SK-N-SH (cell line): ENCODE results near the gene PPCS. TPM values are rescaled to one million over a fixed set of nuclear protein-coding genes. Genes with fewer than 3 reads are reported as not detected.

ENCODE experiments used
- CTCF ChIA-PET: fragments of 300-600, 350-600 bp; formaldehyde crosslinking; extraction: SDS; loops from one replicate; lab custom pipeline; 2021; lab: Yijun Ruan, JAX
- POLR2A ChIA-PET: fragments of 350-600 bp; sonication (Branson Sonifier 250); formaldehyde crosslinking; extraction: SDS; loops from one replicate; lab custom pipeline; 2020; ENCODE audit warnings: antibody characterized with exemption, inconsistent platforms; lab: Yijun Ruan, JAX
- DNase-seq: peaks from one replicate; pipeline ENCODE4 v3.0.0; 2012
- H2AFZ ChIP-seq: fragments of 200-600 bp; sonication (generic); 2 replicates; pipeline ENCODE4 v1.8.1; 2016; ENCODE audit warnings: antibody characterized with exemption, mild to moderate bottlenecking, low read depth
- H3F3A ChIP-seq: fragments of 200-600 bp; sonication (generic); replicated peaks from 2 replicates; pipeline ENCODE3; 2016; ENCODE audit warnings: antibody characterized with exemption, mild to moderate bottlenecking; ENCODE audit not compliant: insufficient read depth
- H3K27ac ChIP-seq, 2 experiments: fragments of 200-500 bp in 1 of 2; fragments of 200-600 bp in 1 of 2; sonication (Bioruptor generic) in 1 of 2; sonication (generic), shearing (Covaris generic) in 1 of 2; 2 replicates each; pipeline versions ENCODE4 v1.5.1 to v1.6.1; 2014 to 2016; ENCODE audit warnings: low read depth in 2 of 2, inconsistent platforms in 1 of 2, low read length in 1 of 2, mild to moderate bottlenecking in 1 of 2, mixed read lengths in 1 of 2
- H3K27me3 ChIP-seq: fragments of 200-600 bp; sonication (generic), shearing (Covaris generic); 2 replicates; pipeline ENCODE4 v1.6.1; 2016; ENCODE audit warnings: mixed run types; ENCODE audit not compliant: insufficient read depth
- H3K36me3 ChIP-seq, 2 experiments: fragments of 200-500 bp in 1 of 2; fragments of 200-600 bp in 1 of 2; sonication (Bioruptor generic) in 1 of 2; sonication (generic) in 1 of 2; replicated peaks in 1 of 2; 2 replicates each; pipeline versions ENCODE3 to v1.5.1; 2014 to 2016; ENCODE audit warnings: low read length in 1 of 2, mild to moderate bottlenecking in 1 of 2; ENCODE audit not compliant: insufficient read depth in 2 of 2, control insufficient read depth in 1 of 2
- H3K4me1 ChIP-seq, 2 experiments: fragments of 200-500 bp in 1 of 2; fragments of 200-600 bp in 1 of 2; sonication (Bioruptor generic) in 1 of 2; sonication (generic), shearing (Covaris generic) in 1 of 2; 2 replicates each; pipeline versions ENCODE4 v1.5.1 to v1.6.1; 2014 to 2016; ENCODE audit warnings: low read depth in 1 of 2, low read length in 1 of 2, mixed run types in 1 of 2; ENCODE audit not compliant: insufficient read depth in 2 of 2, control insufficient read depth in 1 of 2
- H3K4me2 ChIP-seq: fragments of 200-600 bp; sonication (generic), shearing (Covaris generic); 2 replicates; pipeline ENCODE4 v1.6.1; 2017; ENCODE audit warnings: mixed run types
- H3K4me3 ChIP-seq, 2 experiments: fragments of 200-500 bp in 1 of 2; fragments of 200-600 bp in 1 of 2; sonication (Bioruptor generic) in 1 of 2; sonication (generic), shearing (Covaris generic) in 1 of 2; 2 replicates each; pipeline versions ENCODE4 v1.5.1 to v1.8.1; 2014 to 2016; ENCODE audit warnings: low read depth in 2 of 2, inconsistent platforms in 1 of 2, low read length in 1 of 2, mild to moderate bottlenecking in 1 of 2, mixed read lengths in 1 of 2, moderate library complexity in 1 of 2
- H3K79me2 ChIP-seq: fragments of 200-600 bp; sonication (generic); 2 replicates; pipeline ENCODE4 v1.8.1; 2017; ENCODE audit warnings: mild to moderate bottlenecking; ENCODE audit not compliant: insufficient read depth
- H3K9ac ChIP-seq: fragments of 200-600 bp; sonication (generic); 2 replicates; pipeline ENCODE4 v1.6.1; 2017; ENCODE audit warnings: mixed run types
- H3K9me2 ChIP-seq: fragments of 200-600 bp; sonication (generic); 2 replicates; pipeline ENCODE4 v1.6.1; 2017; ENCODE audit warnings: mixed run types
- H3K9me3 ChIP-seq: fragments of 200-600 bp; sonication (generic); 2 replicates; pipeline ENCODE4 v1.6.1; 2017; ENCODE audit warnings: mixed run types, mild to moderate bottlenecking, moderate library complexity
- H4K20me1 ChIP-seq: fragments of 200-600 bp; sonication (generic); 2 replicates; pipeline ENCODE4 v1.6.1; 2017; ENCODE audit warnings: mild to moderate bottlenecking, mixed run types; ENCODE audit not compliant: insufficient read depth
- CHD2 ChIP-seq: fragments of 150-350 bp; IDR thresholded peaks from 2 replicates; pipeline ENCODE4 v1.6.1; 2018; ENCODE audit warnings: low read length; ENCODE audit not compliant: partially characterized antibody
- ELF1 ChIP-seq: IDR thresholded peaks from 2 replicates; pipeline ENCODE4 v1.4.0; 2012
- EP300 ChIP-seq, 2 experiments: IDR thresholded peaks; 2 replicates each; pipeline versions ENCODE4 v1.4.0 to v1.6.1; 2012; ENCODE audit warnings: borderline replicate concordance in 1 of 2, low read depth in 1 of 2, low read length in 1 of 2
- EZH2phosphoT487 ChIP-seq: fragments of 200-600 bp; sonication (generic); IDR thresholded peaks from 2 replicates; pipeline ENCODE4 v1.6.1; 2017; ENCODE audit warnings: low read depth, mixed run types, mild to moderate bottlenecking, antibody characterized with exemption, moderate library complexity, borderline replicate concordance
- IRF3 ChIP-seq: fragments of 150-350 bp; IDR thresholded peaks from 2 replicates; pipeline ENCODE4 v1.6.1; 2016; ENCODE audit warnings: mild to moderate bottlenecking, low read depth, low read length
- MXI1 ChIP-seq: IDR thresholded peaks from 2 replicates; pipeline ENCODE4 v1.6.1; 2012; ENCODE audit warnings: mild to moderate bottlenecking, low read depth, low read length, improper control_type of control experiment
- NRF1 ChIP-seq: IDR thresholded peaks from 2 replicates; pipeline ENCODE4 v1.6.1; 2012; ENCODE audit warnings: low read depth, mild to moderate bottlenecking, low read length
- PBX3 ChIP-seq: IDR thresholded peaks from 2 replicates; pipeline ENCODE4; 2012
- RCOR1 ChIP-seq: fragments of 150-350 bp; IDR thresholded peaks from 2 replicates; pipeline ENCODE4 v1.6.1; 2017; ENCODE audit warnings: antibody characterized with exemption, low read length
- REST ChIP-seq: IDR thresholded peaks from 2 replicates; pipeline ENCODE4 v1.6.1; 2012; ENCODE audit warnings: mild to moderate bottlenecking, low read depth, low read length, moderate library complexity
- RFX5 ChIP-seq: IDR thresholded peaks from 2 replicates; pipeline ENCODE4 v1.6.1; 2012; ENCODE audit warnings: mild to moderate bottlenecking, improper control_type of control experiment, low read length
- RXRA ChIP-seq: IDR thresholded peaks from 2 replicates; pipeline ENCODE4 v1.4.0; 2012; ENCODE audit warnings: low read depth, mild to moderate bottlenecking, borderline replicate concordance
- SIN3A ChIP-seq: IDR thresholded peaks from 2 replicates; pipeline ENCODE4 v1.6.1; 2012; ENCODE audit warnings: low read depth, mild to moderate bottlenecking, low read length, moderate library complexity, borderline replicate concordance
- TCF12 ChIP-seq: IDR thresholded peaks from 2 replicates; pipeline ENCODE4 v1.4.0; 2012
- USF2 ChIP-seq: fragments of 150-350 bp; IDR thresholded peaks from 2 replicates; pipeline ENCODE4 v1.6.1; 2017; ENCODE audit warnings: antibody characterized with exemption, low read length, low read depth, borderline replicate concordance
- YY1 ChIP-seq: IDR thresholded peaks from 2 replicates; pipeline ENCODE4 v1.4.0; 2012; ENCODE audit warnings: low read depth, mild to moderate bottlenecking
- WGBS: methylation state at CpG from one replicate; pipeline ENCODE4 v1.1.6; 2017; ENCODE audit warnings: low lambda C conversion rate; 5-methylcytosine and 5-hydroxymethylcytosine counted together
- polyA plus RNA-seq, 3 experiments: library from polyadenylated mRNA; depleted of rRNA; stranded (reverse); fragments of >200 nt; gene quantifications; 2 replicates each; pipeline ENCODE4 v1.2.3, GENCODE V29; 2012

The PPCS gene
- polyA plus RNA-seq, 1 of the 3 experiments (the other 2 are of a cell fraction), result 40.0 TPM

- no peak for TF ChIP-seq MXI1
- TF ChIP-seq NRF1, result no peak
- TF ChIP-seq SIN3A, result no peak
- TF ChIP-seq RXRA, result no peak
- TF ChIP-seq PBX3, result no peak
- no peak for TF ChIP-seq RCOR1
- no peaks in the 10 kb centered on the region for H3K4me1 ChIP-seq
- H2AFZ ChIP-seq, result no peak overlapping the region
- H3K9me2 ChIP-seq, result no peaks in the 10 kb centered on the region
- no peak overlapping the region for H3K27ac ChIP-seq
- H3K27me3 ChIP-seq, result no peaks in the 10 kb centered on the region; the same call in 1 of the 2 replicates
- H3K36me3 ChIP-seq, result no peaks in the 10 kb centered on the region
- H3K4me2 ChIP-seq, result no peak overlapping the region
- H3K9ac ChIP-seq, result no peak overlapping the region
- no peak overlapping the region for H3K4me3 ChIP-seq
- no peaks in the 10 kb centered on the region for H3F3A ChIP-seq
- H3K79me2 ChIP-seq, result no peaks in the 10 kb centered on the region
- DNase-seq, result no peak
- no peaks in the 10 kb centered on the region for H3K9me3 ChIP-seq
- WGBS, result 59% methylated on average over 3 of the region's 3 CpGs
- ChIA-PET POLR2A (no interaction called here), CTCF (interaction anchor here (1.0 kb wide), 1 partner anchor 10 kb away, joined by 4 read pairs; no protein-coding TSS in a partner anchor)
- no peaks in the 10 kb centered on the region for H4K20me1 ChIP-seq
Observed at GRCh38 chr1:42430286-42431135, 25.8 kb upstream of the PPCS start.

GRCh38 chr1:42431514-42431913 is 24.8 kb upstream of the PPCS start:
- Histone ChIP-seq H4K20me1 (no peaks in the 10 kb centered on the region), H3F3A (no peaks in the 10 kb centered on the region), H3K4me1 (no peaks in the 10 kb centered on the region), H3K9ac (no peak overlapping the region), H3K9me3 (no peaks in the 10 kb centered on the region), H3K27ac (no peak overlapping the region), H3K36me3 (no peaks in the 10 kb centered on the region), H3K27me3 (no peaks in the 10 kb centered on the region; the same call in 1 of the 2 replicates), H3K79me2 (no peaks in the 10 kb centered on the region), H3K4me2 (no peak overlapping the region), H3K9me2 (no peaks in the 10 kb centered on the region), H2AFZ (no peak overlapping the region), H3K4me3 (no peak overlapping the region)
- ChIA-PET CTCF (no interaction called here), POLR2A (no interaction called here)
- 48% methylated on average over 3 of the region's 3 CpGs for WGBS
- DNase-seq, result no peak
- TF ChIP-seq USF2 (no peak), CHD2 (no peak), EZH2phosphoT487 (no peak), SIN3A (no peak), IRF3 (no peak), REST (no peak), YY1 (no peak), RFX5 (no peak), EP300 (IDR thresholded peaks at IDR 0.05; ENCODE audit: borderline replicate concordance in 1 of 2, low read depth in 1 of 2, low read length in 1 of 2) (no peak), TCF12 (no peak), ELF1 (no peak)
